ENCODE results near the gene NCR3LG1.

NCR3LG1 gene

GRCh38 chr11:17393472-17393871 lies 41.9 kb downstream of the NCR3LG1 start:
- TF ChIP-seq ZFX (IDR thresholded peaks at IDR 0.05; ENCODE audit: borderline replicate concordance) (no peak), CTCF (IDR thresholded peaks at IDR 0.05) (no peak)
- no peak overlapping the region for H3K27ac ChIP-seq

- TF ChIP-seq CTCF (IDR thresholded peaks at IDR 0.05) (no peak), ZFX (IDR thresholded peaks at IDR 0.05; ENCODE audit: borderline replicate concordance) (no peak)
- no peak overlapping the region for H3K27ac ChIP-seq
Measured at GRCh38 chr11:17394743-17395390, 43.3 kb downstream of the NCR3LG1 start.

GRCh38 chr11:17395554-17395961 lies 44.0 kb downstream of the NCR3LG1 start:
- H3K27ac ChIP-seq = no peak overlapping the region
- TF ChIP-seq CTCF (IDR thresholded peaks at IDR 0.05) (no peak), ZFX (IDR thresholded peaks at IDR 0.05; ENCODE audit: borderline replicate concordance) (no peak)

GRCh38 chr11:17395978-17396377 lies 44.4 kb downstream of the NCR3LG1 start:
- TF ChIP-seq ZFX (IDR thresholded peaks at IDR 0.05; ENCODE audit: borderline replicate concordance) = no peak
- TF ChIP-seq CTCF (IDR thresholded peaks at IDR 0.05) = no peak
- no peak overlapping the region for H3K27ac ChIP-seq

GRCh38 chr11:17396598-17397310 lies 45.2 kb downstream of the NCR3LG1 start:
- H3K27ac ChIP-seq = no peak overlapping the region
- TF ChIP-seq CTCF (IDR thresholded peaks at IDR 0.05) = no peak
- no peak for TF ChIP-seq ZFX (IDR thresholded peaks at IDR 0.05; ENCODE audit: borderline replicate concordance)

- H3K27ac ChIP-seq = no peak overlapping the region
- TF ChIP-seq ZFX (IDR thresholded peaks at IDR 0.05; ENCODE audit: borderline replicate concordance) = no peak
- TF ChIP-seq CTCF (IDR thresholded peaks at IDR 0.05) = no peak
Measured at GRCh38 chr11:17397311-17398002, 45.9 kb downstream of the NCR3LG1 start.

GRCh38 chr11:17399236-17399635 lies 47.6 kb downstream of the NCR3LG1 start:
- TF ChIP-seq ZFX (IDR thresholded peaks at IDR 0.05; ENCODE audit: borderline replicate concordance) (no peak), CTCF (IDR thresholded peaks at IDR 0.05) (no peak)
- H3K27ac ChIP-seq = no peak overlapping the region

All from 22Rv1 (cell line).